GM23338 (cell line): Measurements from ENCODE around the gene TWIST2. TPM values are rescaled to one million over a fixed set of nuclear protein-coding genes. Genes with fewer than 3 reads are reported as not detected.

Experiments used
- ATAC-seq: fragments of 200-7000 bp; cut with Tn5 transposase; 3 replicates; pipeline ENCODE4 v1.9.1; 2020
- DNase-seq: peaks from one replicate; pipeline ENCODE4 v3.0.0-alpha.2; 2015; ENCODE audit warnings: low spot score
- H2AFZ ChIP-seq: fragments of 200-600 bp; sonication (generic); 2 replicates; pipeline ENCODE4 v1.8.0; 2016; ENCODE audit warnings: antibody characterized with exemption, mild to moderate bottlenecking, moderate library complexity
- H3F3A ChIP-seq: fragments of 200-600 bp; sonication (generic); replicated peaks from 2 replicates; pipeline ENCODE4 v1.8.0; 2017; ENCODE audit warnings: antibody characterized with exemption, mixed run types, low read depth
- H3K27ac ChIP-seq: fragments of 200-600 bp; sonication (generic); 2 replicates; pipeline ENCODE4 v1.6.1; 2016; ENCODE audit warnings: low read depth
- H3K27me3 ChIP-seq: fragments of 200-600 bp; sonication (generic); 2 replicates; pipeline ENCODE4 v1.8.0; 2016; ENCODE audit warnings: mild to moderate bottlenecking, mixed run types, moderate library complexity; ENCODE audit not compliant: insufficient read depth
- H3K36me3 ChIP-seq: fragments of 200-600 bp; sonication (generic); 2 replicates; pipeline ENCODE4 v1.8.0; 2016; ENCODE audit warnings: mild to moderate bottlenecking; ENCODE audit not compliant: insufficient read depth
- H3K4me1 ChIP-seq: fragments of 200-600 bp; sonication (generic); 2 replicates; pipeline ENCODE4 v1.8.0; 2016; ENCODE audit warnings: mild to moderate bottlenecking, moderate library complexity; ENCODE audit not compliant: insufficient read depth
- H3K4me2 ChIP-seq: fragments of 200-600 bp; sonication (generic); 2 replicates; pipeline ENCODE4 v1.7.1; 2017; ENCODE audit warnings: mixed run types
- H3K4me3 ChIP-seq: fragments of 200-600 bp; sonication (generic); 2 replicates; pipeline ENCODE4 v1.6.1; 2016; ENCODE audit warnings: mixed run types
- H3K79me2 ChIP-seq: fragments of 200-600 bp; sonication (generic); replicated peaks from 2 replicates; pipeline ENCODE4 v1.8.0; 2017; ENCODE audit warnings: mild to moderate bottlenecking; ENCODE audit not compliant: insufficient read depth
- H3K9me2 ChIP-seq: fragments of 200-600 bp; sonication (generic); 2 replicates; pipeline ENCODE4 v1.8.0; 2017; ENCODE audit not compliant: insufficient read depth
- H4K20me1 ChIP-seq: fragments of 200-600 bp; sonication (generic); replicated peaks from 2 replicates; pipeline ENCODE4 v1.8.0; 2017; ENCODE audit warnings: mild to moderate bottlenecking; ENCODE audit not compliant: insufficient read depth
- H3K27ac Mint-ChIP-seq: 2 replicates; pipeline ENCODE4 v1.8.0; 2020; ENCODE audit warnings: inconsistent platforms, mild to moderate bottlenecking, moderate library complexity, mixed read lengths
- H3K27me3 Mint-ChIP-seq: 3 replicates; pipeline ENCODE4 v1.8.0; 2022; ENCODE audit warnings: low read depth, mild to moderate bottlenecking, moderate library complexity, mixed read lengths, inconsistent platforms; ENCODE audit not compliant: insufficient read depth, poor library complexity
- H3K36me3 Mint-ChIP-seq: 3 replicates; pipeline ENCODE4 v1.8.0; 2021; ENCODE audit warnings: low read depth, mild to moderate bottlenecking, inconsistent platforms, moderate library complexity, mixed read lengths
- H3K4me1 Mint-ChIP-seq: 3 replicates; pipeline ENCODE4 v1.8.0; 2020; ENCODE audit warnings: mild to moderate bottlenecking, inconsistent platforms, mixed read lengths
- H3K4me3 Mint-ChIP-seq: 3 replicates; pipeline ENCODE4 v1.8.0; 2021; ENCODE audit warnings: moderate library complexity, mild to moderate bottlenecking, inconsistent platforms, mixed read lengths
- H3K9me3 Mint-ChIP-seq: 3 replicates; pipeline ENCODE4 v1.8.0; 2020; ENCODE audit warnings: moderate library complexity, mild to moderate bottlenecking, inconsistent platforms, mixed read lengths
- CREB1 ChIP-seq: fragments of 250-450 bp; sonication (Bioruptor Pico); IDR thresholded peaks from 2 replicates; pipeline ENCODE4 v1.5.0; 2020; ENCODE audit warnings: low read depth, mild to moderate bottlenecking, moderate library complexity
- CTCF ChIP-seq, 2 experiments: fragments of 200-600 bp in 1 of 2; sonication (generic) in 1 of 2; conservative IDR thresholded peaks; 2 replicates each; pipeline versions ENCODE4 v1.5.1 to v1.6.1; 2016 to 2017; ENCODE audit warnings: antibody characterized with exemption in 2 of 2, low read depth in 2 of 2, mild to moderate bottlenecking in 2 of 2, moderate library complexity in 1 of 2
- ETS1 ChIP-seq: IDR thresholded peaks from 2 replicates; pipeline ENCODE4 v1.6.1; 2016; ENCODE audit warnings: antibody characterized with exemption
- EZH2 ChIP-seq: fragments of 200-600 bp; sonication (generic); IDR thresholded peaks from one replicate; pipeline ENCODE4 v1.8.0; 2017; ENCODE audit warnings: antibody characterized with exemption, mild to moderate bottlenecking, low read depth; ENCODE audit not compliant: unreplicated experiment
- JUNB ChIP-seq: IDR thresholded peaks from one replicate; pipeline ENCODE4 v1.6.1; 2016; ENCODE audit warnings: antibody characterized with exemption; ENCODE audit not compliant: unreplicated experiment
- NANOG ChIP-seq: IDR thresholded peaks from 2 replicates; pipeline ENCODE4 v1.6.1; 2016; ENCODE audit warnings: antibody characterized with exemption, borderline replicate concordance
- POLR2AphosphoS5 ChIP-seq: IDR thresholded peaks from 2 replicates; pipeline ENCODE4 v1.6.1; 2016; ENCODE audit warnings: antibody characterized with exemption, low read depth
- REST ChIP-seq: IDR thresholded peaks from one replicate; pipeline ENCODE4 v1.6.1; 2018; ENCODE audit warnings: antibody characterized with exemption; ENCODE audit not compliant: unreplicated experiment
- STAT1 ChIP-seq: IDR thresholded peaks from one replicate; pipeline ENCODE4 v1.6.1; 2016; ENCODE audit warnings: antibody characterized with exemption; ENCODE audit not compliant: unreplicated experiment
- ZNF114 ChIP-seq: fragments of 250-450 bp; sonication (Bioruptor Pico); IDR thresholded peaks from 2 replicates; pipeline ENCODE4 v1.5.0; 2020; ENCODE audit warnings: mild to moderate bottlenecking, moderate library complexity
- ZNF331 ChIP-seq: fragments of 250-450 bp; sonication (Bioruptor Pico); IDR thresholded peaks from 2 replicates; pipeline ENCODE4 v1.5.0; 2020; ENCODE audit warnings: low read depth, mild to moderate bottlenecking, moderate library complexity
- polyA plus RNA-seq: library from polyadenylated mRNA; unstranded; fragments of >200 nt; fragmentation: Nextera tagmentation; extraction: Ambion mirVana; gene quantifications from 2 replicates; pipeline ENCODE4 v1.2.1, GENCODE V29; 2016
- total RNA-seq: library from RNA; depleted of rRNA; stranded (reverse); fragments of >200 nt; shearing (Covaris generic); gene quantifications from 2 replicates; pipeline ENCODE4 v1.2.3, GENCODE V29; 2014

TWIST2 gene
- total and polyA plus RNA-seq, 2 experiments from 2014 or later, result 7.0 to 12.5 TPM

GRCh38 chr2:238841542-238842164 is 6.2 kb upstream of the TWIST2 start:
- DNase-seq, result no peak
- Mint-ChIP-seq H3K27ac (no peak overlapping the region), H3K27me3 (peaks cover 39% of the 10 kb centered on the region), H3K36me3 (no peaks in the 10 kb centered on the region; the same call in 2 of the 3 replicates), H3K9me3 (0 out of 3 replicates have a peak, but pooled peaks cover 2% of the 10 kb centered on the region), H3K4me1 (peaks cover 7% of the 10 kb centered on the region), H3K4me3 (no peak overlapping the region)
- H2AFZ ChIP-seq, result 0 out of 2 replicates have a peak overlapping the region, but pooled peaks have one; percentile 3
- H3K27ac ChIP-seq, result no peak overlapping the region
- H3K9me2 ChIP-seq, result no peaks in the 10 kb centered on the region
- no peak for ATAC-seq
- H3K36me3 ChIP-seq, result no peaks in the 10 kb centered on the region
- H3F3A ChIP-seq, result no peaks in the 10 kb centered on the region
- no peak overlapping the region for H3K4me2 ChIP-seq
- H4K20me1 ChIP-seq, result peaks cover 11% of the 10 kb centered on the region
- H3K4me3 ChIP-seq, result no peak overlapping the region
- peaks cover 37% of the 10 kb centered on the region for H3K27me3 ChIP-seq
- TF ChIP-seq ZNF114 (CRISPR knock-in tag) (no peak), NANOG (no peak), CTCF (conservative IDR thresholded peaks at IDR 0.05; ENCODE audit: low read depth in 2 of 2) (peak in 1 of 2 experiments; percentile 31; a peak in 2 of 4 replicates)
- H3K79me2 ChIP-seq, result no peaks in the 10 kb centered on the region
- H3K4me1 ChIP-seq, result peaks cover 5% of the 10 kb centered on the region; the same call in 1 of the 2 replicates

GRCh38 chr2:238843476-238843875 is 4.4 kb upstream of the TWIST2 start:
- Histone ChIP-seq H3F3A (no peaks in the 10 kb centered on the region), H3K4me2 (no peak overlapping the region), H2AFZ (no peak overlapping the region), H3K4me1 (peaks cover 5% of the 10 kb centered on the region; the same call in 1 of the 2 replicates), H3K27me3 (peaks cover 55% of the 10 kb centered on the region), H3K27ac (no peak overlapping the region), H4K20me1 (peaks cover 11% of the 10 kb centered on the region), H3K79me2 (no peaks in the 10 kb centered on the region), H3K36me3 (no peaks in the 10 kb centered on the region), H3K4me3 (no peak overlapping the region), H3K9me2 (no peaks in the 10 kb centered on the region)
- Mint-ChIP-seq H3K27me3 (peaks cover 45% of the 10 kb centered on the region), H3K4me3 (no peak overlapping the region), H3K9me3 (0 out of 3 replicates have a peak, but pooled peaks cover 2% of the 10 kb centered on the region), H3K27ac (no peak overlapping the region), H3K36me3 (no peaks in the 10 kb centered on the region; the same call in 2 of the 3 replicates), H3K4me1 (peaks cover 7% of the 10 kb centered on the region)
- DNase-seq (no peak), ATAC-seq (no peak)
- TF ChIP-seq ZNF331 (CRISPR knock-in tag) (no peak), JUNB (no peak), ETS1 (no peak), STAT1 (no peak), REST (no peak), CREB1 (no peak), POLR2AphosphoS5 (no peak), EZH2 (no peak), ZNF114 (CRISPR knock-in tag) (no peak), NANOG (no peak)
